Spleen (tissue), 7 donors: ENCODE measurements around the gene ARHGAP22.

ENCODE experiments used
- POLR2A ChIP-seq, 3 donors: fragments of 450-650 bp; IDR thresholded peaks; one replicate each; pipeline ENCODE4 v1.5.1; 2017; ENCODE audit warnings: antibody characterized with exemption in 3 of 3, mild to moderate bottlenecking in 1 of 3
- TF ChIP-seq, protein P1 (sequence below), 11 experiments: fragments of 200-600 bp in 7 of 11; fragments of 450-650 bp in 4 of 11; sonication (generic) in 4 of 11; IDR thresholded peaks in 8 of 11; conservative IDR thresholded peaks in 3 of 11; 1 replicate in 7 of 11; 2 replicates in 4 of 11; pipeline versions ENCODE4 v1.4.0 to v1.8.0; 2016 to 2021; ENCODE audit warnings: antibody characterized with exemption in 11 of 11, inconsistent platforms in 4 of 11, mild to moderate bottlenecking in 1 of 11
- donor health status: DM: no; HTN: no; CAD: no; lungs with moderate emphysema.
- donor health status: DM: no; HTN: no; CAD: no.
- donor health status: DM: no; HTN: no; CAD: no.

DNA sequence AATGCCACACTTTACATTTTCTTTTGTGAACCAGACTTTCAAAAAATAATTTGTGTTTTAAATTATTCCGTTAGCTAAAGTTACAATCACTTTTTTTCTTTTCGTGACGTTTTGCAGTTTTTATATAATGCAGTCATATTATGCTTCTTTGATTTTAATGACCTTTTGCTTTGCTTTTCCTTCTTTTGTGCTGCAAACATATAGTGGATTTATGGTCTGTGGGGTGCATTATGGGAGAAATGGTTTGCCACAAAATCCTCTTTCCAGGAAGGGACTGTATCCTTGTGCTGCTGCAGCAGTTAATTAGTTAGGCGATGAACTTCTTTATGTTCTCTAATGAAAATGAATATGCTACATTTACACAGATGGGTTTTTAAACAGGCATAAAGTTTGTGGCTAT is 181.0 kb downstream of the ARHGAP22 start:
- TF ChIP-seq, protein P1, sequence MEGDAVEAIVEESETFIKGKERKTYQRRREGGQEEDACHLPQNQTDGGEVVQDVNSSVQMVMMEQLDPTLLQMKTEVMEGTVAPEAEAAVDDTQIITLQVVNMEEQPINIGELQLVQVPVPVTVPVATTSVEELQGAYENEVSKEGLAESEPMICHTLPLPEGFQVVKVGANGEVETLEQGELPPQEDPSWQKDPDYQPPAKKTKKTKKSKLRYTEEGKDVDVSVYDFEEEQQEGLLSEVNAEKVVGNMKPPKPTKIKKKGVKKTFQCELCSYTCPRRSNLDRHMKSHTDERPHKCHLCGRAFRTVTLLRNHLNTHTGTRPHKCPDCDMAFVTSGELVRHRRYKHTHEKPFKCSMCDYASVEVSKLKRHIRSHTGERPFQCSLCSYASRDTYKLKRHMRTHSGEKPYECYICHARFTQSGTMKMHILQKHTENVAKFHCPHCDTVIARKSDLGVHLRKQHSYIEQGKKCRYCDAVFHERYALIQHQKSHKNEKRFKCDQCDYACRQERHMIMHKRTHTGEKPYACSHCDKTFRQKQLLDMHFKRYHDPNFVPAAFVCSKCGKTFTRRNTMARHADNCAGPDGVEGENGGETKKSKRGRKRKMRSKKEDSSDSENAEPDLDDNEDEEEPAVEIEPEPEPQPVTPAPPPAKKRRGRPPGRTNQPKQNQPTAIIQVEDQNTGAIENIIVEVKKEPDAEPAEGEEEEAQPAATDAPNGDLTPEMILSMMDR (IDR thresholded peaks at IDR 0.05 in 8 of 11, conservative IDR thresholded peaks at IDR 0.05 in 3 of 11) = no peak
- TF ChIP-seq POLR2A (IDR thresholded peaks at IDR 0.05) = no peak
